HG03558 (cell line): Measurements from ENCODE around the gene DIP2C.
"Not testable (repeated sequence)": the region's sequence is repeated elsewhere in the genome, so short reads cannot be mapped to it uniquely, and the experiment has no call there.

Experiments used
- ATAC-seq: cut with Tn5 transposase; IDR thresholded peaks from one replicate; pipeline ENCODE4 v1.9.1; 2021; ENCODE audit warnings: moderate number of reproducible peaks; ENCODE audit not compliant: unreplicated experiment; ENCODE audit errors: extremely low read depth

Gene DIP2C

DNA sequence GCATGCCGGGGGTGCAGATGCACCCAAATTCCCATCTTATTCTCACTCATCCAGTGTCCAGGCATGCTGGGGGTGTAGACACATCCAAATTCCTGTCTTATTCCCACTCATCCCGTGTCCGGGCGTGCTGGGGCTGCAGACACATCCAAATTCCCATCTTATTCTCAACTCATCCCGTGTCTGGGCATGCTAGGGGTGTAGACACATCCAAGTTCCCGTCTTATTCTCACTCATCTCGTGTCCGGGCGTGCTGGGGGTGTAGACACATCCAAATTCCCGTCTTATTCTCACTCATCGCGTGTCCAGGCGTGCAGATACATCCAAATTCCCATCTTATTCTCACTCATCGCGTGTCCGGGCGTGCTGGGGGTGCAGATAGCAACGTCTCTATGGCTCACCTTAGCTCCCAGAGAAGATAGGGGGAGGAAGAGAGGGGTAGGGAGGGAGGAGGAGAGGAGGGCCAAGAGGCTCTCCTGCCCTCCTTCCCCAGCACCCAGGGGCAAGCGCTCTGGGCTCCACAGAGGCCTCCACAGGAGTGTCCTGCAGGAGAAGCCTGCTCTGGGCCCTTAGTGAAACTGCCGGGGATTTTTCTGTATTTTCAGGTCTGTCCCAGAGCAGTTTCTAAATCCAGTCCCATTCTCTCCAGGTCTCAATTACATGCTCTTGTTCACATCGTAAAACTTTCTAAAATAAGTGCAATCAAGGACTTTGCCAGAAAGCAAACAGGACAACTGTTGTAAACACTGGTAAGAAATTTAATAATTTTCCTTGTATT lies 210.8 kb downstream of the DIP2C start:
- no peak for ATAC-seq

DNA sequence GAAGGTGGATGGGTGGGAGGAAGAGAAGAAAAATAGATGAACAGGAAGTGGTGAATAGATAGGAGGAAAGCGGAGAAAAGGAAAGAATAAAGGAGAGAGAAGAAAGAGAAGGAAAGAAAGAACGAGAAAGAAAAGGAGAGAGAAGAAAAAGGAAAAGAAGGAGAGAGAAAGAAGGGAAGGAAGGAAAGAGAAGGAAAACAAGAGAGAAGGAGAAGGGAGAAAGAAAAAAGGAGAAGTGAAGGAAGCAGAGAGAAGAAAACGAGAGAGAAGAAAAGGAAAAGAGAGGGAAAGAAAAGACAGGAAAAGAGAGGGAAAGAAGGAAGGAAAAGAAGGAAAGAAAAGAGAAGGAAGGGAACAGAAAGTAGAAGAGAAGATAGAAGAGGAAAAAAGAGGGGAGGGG lies 211.8 kb downstream of the DIP2C start:
- ATAC-seq = no peak

DNA sequence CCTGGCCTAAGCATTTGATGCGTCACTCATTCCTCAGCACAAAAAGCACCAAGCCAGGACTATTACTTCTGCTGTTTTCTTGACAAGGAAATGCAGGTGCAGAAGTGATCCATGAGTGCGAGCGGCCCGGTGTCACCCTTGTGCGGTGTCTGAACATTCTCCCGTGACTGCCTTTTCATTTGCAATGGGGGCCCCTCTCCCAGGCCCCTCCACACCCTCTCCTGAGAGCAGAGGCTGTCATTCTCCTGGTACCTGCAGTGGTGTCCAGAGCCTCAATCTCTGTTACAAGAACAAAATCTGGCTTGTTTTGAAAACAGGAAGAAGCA lies 213.1 kb downstream of the DIP2C start:
- no peak for ATAC-seq

DNA sequence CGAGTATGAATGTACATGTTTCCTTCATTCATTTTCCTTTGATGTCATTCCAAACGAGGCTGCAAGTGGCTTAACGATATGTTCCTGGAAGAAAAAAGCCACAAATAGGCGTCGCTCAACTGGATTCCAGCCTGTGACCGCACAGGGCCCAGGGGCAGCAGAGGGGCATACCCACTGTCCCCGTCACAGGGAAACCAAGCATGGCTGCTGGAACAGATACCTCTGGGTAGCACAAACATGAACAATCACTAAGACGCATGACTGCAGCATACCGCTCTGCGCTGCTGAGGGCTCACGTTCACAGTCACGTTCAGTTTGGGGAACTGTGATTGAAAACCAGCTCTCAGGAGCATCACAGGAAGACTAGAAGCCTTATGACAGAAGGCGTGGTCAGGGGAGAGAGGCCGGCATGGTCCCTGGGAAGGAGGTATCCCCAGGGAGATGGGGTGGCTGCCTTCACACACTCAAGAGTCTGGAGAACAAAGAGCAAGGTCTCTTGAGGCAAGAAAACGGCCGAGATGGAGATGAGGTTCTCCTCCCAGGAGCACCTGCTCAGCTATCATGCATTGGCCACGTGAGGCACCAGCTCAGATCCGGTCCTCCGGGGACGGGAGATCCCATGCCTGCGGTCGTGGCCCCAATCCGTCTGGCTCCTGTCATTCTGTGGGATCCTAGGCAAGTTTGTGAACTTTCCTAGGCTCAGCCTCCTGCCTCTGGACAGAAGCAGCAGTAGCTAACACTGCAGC lies 213.6 kb downstream of the DIP2C start:
- no peak for ATAC-seq

DNA sequence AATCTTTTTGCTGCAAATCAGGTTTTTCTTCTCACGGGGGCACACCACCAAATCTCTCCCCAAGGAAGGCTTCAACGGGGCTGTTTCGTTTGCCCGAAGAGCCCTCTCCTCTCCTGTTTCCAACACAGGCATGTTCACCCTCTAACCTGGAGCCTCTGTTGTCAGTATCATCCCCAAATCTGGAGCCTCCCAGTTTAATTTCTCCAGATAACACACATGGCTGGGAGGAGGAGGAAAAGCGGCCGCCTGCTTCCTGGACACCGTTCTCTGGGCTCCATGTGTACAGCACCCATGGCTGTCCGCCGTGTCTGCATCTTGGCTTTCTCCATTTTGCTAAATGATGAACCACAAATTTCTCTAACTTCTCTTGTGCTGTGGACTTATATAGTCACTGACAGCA lies 214.5 kb downstream of the DIP2C start:
- ATAC-seq = no peak

DNA sequence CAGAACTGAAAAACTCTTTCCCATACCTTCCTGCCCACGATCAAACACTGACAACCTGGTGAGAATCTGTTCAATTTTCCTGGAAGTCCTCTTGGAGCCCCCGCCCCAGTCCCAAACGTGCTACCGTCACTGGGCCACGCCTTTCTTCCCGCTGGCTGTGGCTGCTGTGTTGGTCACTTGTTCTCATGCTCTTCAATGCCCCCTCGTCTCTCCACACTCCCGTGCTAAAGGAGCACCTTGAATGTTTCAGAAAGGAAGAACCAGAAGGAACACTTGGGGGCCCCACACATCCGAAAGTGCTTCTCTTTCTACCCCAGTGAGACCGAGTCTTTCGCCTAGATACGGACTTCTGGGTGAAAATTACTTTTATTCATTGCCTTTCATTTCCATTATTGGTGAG lies 215.1 kb downstream of the DIP2C start:
- no peak for ATAC-seq

DNA sequence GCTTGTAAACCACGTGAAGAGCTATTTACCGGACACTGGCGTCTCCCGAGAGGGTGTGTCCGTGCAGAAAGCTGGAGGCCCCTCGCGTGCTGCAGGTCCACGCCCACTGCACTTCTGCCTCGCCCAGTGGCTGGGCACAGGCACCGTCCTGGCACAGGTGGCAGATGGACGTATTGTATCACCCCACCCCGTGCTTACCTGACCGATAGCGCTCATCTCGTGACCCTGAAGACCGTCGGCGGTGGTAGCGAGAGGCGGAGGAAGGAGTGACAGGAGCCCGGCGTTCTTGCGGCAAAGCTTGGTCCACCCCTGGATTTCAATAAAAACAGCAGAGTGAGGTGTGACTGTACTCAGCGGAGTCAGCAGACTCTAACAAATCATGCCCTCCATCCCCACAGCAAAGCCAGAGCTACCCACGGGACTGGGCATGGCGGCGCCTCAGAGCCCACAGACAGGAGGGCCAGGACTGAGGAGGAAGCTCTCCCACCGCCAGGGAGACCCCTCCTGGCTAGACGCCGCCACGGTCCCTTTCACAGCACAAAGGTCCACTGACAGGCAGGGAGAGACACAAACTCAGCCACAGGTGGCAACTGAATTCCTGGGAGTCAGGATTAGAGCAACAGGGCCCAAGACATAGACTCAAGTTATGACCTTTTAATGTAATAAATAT lies 217.1 kb downstream of the DIP2C start:
- no peak for ATAC-seq

DNA sequence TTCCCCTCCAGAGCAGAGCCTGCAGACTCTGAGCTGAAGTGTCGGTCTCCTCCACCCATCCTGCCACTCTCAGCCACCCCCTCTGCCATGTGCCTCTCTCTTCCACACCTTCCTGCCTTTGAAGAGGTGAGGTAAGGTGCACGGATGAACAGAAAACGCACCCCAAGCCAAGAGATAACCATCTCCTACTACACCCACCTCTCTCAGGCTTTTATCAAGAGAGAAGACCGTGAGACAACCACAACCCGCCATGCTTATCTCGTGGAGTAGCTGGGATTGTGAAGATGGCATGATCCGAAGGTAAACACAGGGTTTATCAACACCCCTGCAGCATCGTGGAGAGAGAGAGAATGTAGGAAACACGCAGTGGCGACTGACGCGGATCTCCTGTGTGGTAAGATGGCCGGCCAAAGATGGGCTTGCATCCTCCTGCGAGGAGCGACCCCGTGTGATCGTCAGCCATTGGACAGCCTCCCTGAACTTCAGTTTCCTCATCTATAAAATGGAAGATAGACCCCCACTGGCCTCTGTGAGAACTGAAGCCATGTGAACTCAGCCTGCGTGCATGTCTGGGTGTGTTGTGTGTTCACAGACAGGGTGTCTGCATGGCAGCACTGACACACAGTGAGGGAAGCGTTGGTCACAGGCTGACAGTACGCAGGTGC lies 219.0 kb downstream of the DIP2C start:
- no peak for ATAC-seq

DNA sequence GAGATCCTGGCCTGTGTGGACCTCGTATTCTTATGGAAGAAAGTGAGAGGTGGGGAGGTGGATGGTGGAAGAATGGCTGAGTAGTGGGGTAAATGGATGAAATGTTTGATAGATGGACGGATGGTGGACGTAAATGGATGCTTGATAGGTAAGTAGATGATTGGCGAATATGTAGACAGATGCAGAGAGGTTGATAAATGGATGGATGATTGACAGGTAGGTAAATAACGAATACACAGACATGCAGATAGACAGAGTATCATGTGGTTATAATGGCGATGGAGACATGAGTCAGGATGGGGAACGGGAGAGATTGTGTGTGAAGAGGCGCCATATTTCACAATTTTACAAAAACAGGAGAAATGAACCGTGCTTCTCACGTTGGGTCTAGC lies 219.5 kb downstream of the DIP2C start:
- ATAC-seq = no peak

DNA sequence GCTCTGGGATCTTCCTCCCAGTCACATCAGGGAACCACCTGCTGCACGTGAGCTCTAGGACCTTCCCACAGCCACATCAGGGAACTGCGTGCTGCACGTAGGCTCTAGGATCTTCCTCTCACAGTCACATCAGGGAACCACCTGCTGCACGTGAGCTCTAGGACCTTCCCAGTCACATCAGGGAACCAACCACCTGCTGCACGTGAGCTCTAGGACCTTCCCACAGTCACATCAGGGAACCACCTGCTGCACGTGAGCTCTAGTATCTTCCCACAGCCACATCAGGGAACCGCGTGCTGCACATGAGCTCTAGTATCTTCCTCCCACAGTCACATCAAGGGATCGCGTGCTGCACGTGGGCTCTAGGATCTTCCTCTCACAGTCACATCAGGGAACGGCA lies 229.7 kb downstream of the DIP2C start:
- no peak for ATAC-seq

DNA sequence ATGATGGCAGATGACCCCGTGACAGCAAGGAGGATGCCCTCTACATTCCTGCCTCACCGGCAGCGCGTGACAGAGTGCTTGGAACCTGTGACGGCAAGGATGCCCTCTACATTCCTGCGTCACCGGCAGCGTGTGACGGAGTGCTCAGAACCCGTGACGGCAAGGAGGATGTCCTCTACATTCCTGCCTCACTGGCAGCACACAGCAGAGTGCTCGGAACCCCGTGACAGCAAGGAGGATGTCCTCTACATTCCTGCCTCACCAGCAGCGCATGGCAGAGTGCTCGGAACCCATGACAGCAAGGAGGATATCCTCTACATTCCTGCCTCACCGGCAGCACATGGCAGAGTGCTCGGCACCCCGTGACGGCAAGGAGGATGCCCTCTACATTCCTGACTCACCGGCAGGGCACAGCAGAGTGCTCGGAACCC lies 231.0 kb downstream of the DIP2C start:
- ATAC-seq = no peak

DNA sequence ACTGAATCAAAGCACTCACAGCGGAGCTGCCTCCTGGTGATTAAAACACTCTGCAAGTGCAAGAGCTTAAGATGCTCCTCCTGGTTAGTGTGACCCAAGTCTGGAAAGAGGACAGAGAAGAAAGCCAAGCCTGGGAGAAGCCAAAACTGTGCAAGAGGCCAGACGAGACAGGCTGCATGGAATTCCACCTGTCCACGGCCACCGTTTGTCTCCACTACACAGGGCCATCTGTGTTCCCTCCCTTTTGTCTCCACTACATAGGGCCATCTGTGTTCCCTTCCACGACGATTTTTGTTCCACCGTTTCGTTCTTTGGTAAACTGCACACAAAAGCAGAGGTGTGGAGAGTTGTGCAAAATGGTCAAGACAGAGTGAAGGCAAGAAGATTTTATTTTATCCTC lies 233.0 kb downstream of the DIP2C start:
- ATAC-seq = no peak

DNA sequence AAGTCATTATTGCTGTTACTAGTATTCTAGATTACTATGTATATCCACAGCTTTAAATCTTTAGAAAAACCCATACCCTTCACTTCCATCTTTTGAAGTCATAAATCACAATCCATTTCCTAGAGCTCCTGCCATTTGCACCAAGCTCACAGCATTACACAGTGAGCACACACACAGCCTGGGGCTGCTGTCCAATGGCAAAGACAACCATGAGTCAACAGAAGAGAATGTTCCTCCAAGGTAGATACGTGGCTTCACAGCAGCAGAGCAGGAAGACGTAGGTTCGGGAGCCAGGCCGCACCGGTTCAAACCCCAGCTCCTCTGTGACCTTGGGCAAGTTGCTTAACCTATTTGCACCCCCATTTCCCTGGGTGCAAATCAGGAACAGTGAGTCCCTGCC lies 234.6 kb downstream of the DIP2C start:
- ATAC-seq = no peak

DNA sequence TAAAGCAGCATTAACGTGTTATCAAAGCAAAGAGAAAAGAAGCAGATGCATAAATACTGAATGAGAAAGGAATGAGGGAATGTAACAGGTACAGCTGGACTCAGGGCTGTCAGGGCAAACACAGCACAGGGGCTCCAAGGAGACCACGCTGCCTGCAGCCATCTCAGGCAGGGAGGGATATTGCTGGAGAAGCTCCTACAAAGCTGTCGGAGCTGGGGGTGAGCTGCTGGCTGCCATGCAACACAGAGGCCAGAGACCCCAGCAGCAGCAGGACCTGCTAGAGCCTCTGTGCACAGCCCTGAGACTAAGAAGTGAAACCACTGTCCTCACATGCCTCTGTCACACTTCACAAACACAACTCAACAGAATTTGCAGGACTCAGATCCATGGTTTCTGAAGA lies 235.8 kb downstream of the DIP2C start:
- ATAC-seq = no peak

DNA sequence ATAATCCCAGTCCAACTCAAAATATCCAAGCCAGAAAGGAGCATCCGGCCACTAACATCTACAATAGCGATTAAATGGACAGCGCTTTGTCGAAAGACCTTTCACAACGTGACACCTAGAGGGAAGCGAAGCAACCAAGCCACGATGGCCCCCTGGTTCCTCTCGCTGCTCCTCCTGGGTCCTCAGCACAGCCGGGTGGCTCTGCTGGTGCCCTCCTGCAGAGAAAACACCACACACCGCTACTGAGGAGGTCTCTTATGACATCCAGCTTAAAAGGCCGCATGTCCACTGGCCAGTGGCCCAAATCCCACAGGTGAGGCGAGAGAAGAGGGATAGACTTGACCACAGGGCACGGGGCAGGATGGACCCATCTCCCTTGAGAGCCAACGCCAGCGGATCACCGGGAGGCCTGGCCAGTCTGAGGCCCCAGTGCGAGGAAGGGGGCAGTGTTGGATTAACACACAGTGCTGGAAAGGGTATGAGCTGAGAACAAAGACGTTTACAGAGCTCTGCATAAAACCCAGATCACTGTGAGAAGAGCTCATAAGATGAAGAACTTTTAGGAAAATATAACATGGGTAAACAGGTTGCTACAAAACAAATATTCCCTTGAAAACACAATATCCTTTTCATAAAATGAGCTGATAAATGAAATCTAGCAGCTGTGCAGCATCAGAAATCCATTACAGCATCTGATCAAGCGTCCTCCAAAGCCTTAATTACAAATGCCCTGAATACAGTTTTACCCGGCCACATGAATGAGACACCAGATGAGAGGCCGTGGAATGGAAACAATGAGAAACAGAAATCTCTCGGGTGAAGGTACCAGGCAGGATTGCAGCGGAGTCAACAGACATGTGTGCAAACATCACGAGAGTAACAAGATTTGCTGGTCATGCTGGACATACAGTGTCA lies 236.7 kb downstream of the DIP2C start:
- no peak for ATAC-seq

DNA sequence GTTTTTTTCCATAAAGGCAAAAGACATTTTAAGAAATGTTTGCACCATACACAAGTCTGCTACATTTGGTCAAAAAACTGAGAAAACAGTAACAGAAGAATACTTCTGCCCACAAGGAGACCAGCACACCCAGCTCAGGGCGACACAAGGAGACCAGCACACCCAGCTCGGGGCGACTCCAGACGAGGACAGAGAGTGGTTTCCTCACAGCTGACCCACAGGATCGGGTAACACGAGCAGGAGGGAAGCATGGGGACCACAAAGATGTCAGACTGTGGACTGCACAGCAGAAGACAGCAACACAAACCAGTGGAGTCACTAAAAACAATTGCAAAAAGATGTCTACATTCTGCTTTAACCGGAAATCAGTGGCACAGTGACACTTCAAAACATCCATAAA lies 237.6 kb downstream of the DIP2C start:
- no peak for ATAC-seq

DNA sequence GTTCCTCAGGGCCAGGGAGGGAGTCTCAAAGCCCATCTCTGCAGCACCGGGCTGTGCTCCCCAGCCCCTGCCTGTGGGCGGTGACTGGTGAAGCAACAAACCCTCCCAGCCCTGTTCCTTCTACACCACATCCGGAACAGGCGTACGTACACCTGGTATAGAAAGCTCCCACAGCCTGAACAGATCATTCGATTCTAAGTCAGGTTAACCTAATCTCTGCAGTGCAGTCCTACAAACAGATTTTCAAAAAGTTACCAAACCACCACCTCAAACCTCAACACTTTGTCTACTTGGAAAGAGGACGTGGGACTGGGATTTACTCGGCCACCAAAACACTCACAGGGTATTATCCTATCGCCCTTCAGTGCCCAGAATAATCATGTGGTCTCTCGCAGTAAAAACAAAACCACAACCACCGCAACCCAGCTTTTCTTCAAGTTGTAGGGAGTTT lies 238.4 kb downstream of the DIP2C start:
- peak; percentile 78 for ATAC-seq

DNA sequence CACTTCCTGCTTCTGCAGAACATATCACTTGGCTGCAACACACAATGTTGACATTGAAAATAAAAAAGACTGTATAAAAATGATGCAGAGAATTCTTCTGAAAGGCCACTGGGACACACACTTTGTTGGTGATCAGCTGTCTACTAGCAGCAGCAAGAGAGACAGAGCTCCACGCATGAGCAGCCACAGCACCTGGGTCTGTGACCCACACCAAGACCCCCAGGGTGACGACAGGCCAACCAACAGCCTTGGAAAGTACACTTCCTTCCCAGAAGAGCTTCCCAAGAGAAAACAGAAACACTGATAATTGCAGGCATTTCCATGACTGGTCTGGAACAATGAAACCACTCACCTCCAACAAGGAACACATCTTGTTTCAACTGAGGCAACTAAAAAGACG lies 239.0 kb downstream of the DIP2C start:
- ATAC-seq = no peak

DNA sequence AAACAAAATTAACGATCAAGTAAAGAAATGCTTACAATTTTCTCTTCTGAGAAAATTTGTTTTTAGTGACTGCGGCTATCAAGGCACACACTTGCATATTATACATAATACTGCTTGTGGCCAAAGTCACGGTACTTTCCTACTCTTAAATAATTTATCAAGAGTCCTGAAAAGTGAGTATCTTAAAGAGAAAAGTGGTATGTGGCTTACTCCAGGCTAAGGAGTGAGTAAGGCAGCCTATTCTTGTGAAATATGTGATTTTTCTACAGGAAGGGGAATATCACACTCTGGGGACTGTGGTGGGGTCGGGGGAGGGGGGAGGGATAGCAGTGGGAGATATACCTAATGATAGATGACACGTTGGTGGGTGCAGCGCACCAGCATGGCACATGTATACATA lies 240.1 kb downstream of the DIP2C start:
- not testable (repeated sequence) for ATAC-seq

DNA sequence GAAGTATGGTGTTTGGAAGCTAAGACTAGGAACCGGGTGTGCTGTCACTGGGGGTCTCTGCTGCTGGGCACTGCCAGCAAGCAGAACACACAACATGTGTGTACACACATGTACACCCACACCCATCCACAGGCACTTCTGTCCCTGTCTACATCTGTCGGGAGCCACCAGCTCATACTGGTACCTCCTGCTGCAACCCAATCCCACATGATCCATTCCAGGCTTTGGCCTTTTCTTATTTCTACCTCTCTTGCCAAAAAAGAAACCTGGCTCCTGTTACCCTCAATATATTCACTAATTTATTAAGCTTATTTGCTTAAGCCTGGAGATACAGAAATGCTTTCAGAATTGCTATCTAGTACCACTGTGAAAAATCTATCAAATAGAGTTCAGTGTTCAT lies 246.0 kb downstream of the DIP2C start:
- ATAC-seq = no peak
